Central memory CD4-positive, alpha-beta T cell (primary cell): ENCODE results near the gene PAGR1.
"Not testable (repeated sequence)": the region's sequence is repeated elsewhere in the genome, so short reads cannot be mapped to it uniquely, and the experiment has no call there.

Experiments
- DNase-seq: peaks from one replicate; pipeline ENCODE4 v3.0.0; 2022
- total RNA-seq, 3 experiments: gene quantifications; one replicate each; lab custom pipeline; 2026; lab: John Stamatoyannopoulos, UW

The PAGR1 gene
- 14.6 to 20.0 (median 17.2) reads per million in 3 experiments for total RNA-seq

DNA sequence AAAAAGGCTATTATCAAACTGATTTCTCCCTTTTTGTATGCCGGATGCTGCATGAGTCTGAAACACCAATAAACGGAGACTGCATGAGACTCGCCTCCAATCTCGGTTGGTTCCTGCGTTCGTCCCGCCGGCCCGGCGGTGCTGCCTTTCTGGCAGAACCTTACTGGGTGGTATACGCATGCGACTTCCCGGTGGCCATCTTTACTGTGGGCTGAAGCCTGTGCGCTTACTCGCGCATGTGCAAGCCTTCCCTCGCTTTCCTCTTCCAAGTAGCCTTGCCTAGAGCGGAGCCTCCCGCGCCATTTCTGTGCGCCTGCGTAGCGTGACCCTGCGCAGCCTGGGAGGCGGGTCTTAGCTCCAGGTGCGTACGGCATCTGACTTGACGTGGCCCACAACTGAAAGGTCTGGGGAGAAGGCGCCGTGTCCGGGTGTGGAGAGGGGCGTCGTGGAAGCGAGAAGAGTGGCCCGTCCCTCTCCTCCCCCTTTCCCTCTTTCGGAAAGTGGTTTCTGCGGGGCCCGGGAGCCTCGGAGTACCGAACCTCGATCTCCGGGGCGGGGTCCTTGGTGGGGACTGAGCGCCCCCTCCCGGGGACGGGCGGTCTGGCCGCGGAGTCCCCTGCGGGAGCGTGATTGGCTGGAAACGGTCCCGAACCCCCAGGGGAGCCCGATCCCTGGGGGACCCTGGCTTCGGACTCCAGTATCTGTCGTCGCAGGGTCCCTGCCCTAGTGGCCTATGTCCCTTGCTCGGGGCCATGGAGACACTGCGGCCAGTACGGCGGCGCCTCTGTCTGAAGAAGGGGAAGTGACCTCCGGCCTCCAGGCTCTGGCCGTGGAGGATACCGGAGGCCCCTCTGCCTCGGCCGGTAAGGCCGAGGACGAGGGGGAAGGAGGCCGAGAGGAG, at the start of gene PAGR1:
Gene PAGR1 (plus strand): TSS at position 360 of the 901 bp plus-strand sequence. CDS start 374 bp downstream, at position 734.
- peak; percentile 99 for DNase-seq

DNA sequence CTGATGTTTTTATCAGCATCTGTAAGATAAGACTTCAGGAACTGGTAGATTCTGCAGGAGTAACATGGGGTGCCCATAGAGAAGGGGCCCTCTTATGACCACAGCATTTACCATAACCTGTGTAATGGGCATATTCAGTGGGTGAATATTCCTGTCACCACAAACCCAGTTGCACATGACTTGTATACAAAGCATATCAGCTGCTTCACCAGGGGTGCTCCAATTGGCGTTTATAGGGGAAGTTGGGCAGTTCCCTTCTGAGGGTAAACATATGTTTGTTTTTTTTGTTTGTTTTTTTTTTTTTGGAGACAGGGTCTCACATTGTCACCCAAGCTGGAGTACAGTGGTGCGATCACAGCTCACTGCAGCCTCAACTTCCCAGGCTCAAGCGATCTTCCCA, 49.4 kb upstream of the PAGR1 start:
- no peak for DNase-seq

DNA sequence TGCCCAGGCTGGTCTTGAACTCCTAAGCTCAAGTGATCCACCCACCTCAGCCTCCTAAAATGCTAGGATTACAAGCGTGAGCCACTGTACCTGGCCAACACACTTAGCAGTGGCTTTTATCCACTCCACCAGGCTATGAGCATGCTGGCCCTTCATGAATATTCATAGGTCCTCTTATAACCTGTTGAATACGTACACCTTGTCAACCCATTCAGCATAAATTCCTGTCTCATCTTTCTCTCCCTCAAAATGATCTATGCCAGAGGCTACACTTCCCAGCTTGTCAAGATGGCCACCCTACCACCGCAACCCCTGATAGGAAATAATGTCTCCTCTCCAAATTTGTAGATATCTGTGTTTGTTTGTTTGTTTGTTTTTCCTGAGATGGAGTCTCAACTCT, 48.9 kb upstream of the PAGR1 start:
- DNase-seq = no peak

DNA sequence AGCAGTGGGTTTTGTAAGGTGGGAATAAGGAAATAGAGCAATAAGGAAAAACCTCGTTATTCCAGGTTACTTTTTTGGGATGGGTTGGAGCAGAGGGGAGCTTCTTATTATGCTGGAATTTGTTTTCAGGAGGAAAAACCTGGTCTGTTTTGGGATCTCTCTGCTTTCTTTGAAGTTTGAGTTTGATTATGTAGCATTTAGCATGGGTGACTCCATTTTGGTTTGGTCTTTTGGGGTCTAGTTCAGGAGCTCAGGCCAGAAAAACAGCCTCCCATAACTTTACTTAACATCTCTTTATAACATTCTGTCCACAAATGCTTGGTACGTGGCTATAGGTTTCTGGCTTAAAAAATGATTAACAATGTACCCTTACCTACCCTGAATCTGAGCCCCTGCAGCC, 46.4 kb upstream of the PAGR1 start:
- DNase-seq = no peak

DNA sequence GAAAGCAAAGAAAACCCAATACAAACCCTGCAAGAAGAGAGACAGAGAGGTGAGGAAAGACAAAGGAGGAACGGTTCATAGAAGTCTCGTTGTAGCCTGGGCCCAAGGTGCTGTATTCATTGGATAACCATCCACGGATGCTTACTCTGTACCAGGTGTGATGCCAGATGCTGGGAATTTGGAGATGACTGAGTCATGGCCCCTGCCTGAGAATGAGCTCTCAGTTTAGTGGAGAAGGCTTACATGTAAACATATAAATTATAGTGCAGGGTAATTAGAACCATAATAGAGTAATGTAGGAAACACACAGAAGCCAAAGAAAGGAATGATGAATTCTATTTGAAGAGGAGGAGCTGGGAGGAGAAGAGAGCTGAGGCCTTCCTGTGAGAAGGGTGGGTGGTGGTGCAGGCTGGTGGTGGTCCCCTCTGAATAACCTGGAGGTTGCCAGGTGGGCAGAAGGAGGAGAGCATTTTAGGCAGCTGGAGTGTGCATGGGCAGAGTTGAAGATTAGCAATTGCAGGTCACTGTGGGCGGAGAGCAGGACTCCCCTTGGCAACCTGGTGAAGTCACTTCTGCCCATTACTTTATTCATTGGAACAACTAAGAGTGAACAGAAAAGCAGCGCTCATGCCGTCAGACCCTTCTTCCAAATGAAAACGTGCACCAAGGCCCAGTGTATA, 45.6 kb upstream of the PAGR1 start:
- no peak for DNase-seq

GRCh38 chr16:29772330-29772729, 43.6 kb upstream of the PAGR1 start:
- DNase-seq = not testable (repeated sequence)

DNA sequence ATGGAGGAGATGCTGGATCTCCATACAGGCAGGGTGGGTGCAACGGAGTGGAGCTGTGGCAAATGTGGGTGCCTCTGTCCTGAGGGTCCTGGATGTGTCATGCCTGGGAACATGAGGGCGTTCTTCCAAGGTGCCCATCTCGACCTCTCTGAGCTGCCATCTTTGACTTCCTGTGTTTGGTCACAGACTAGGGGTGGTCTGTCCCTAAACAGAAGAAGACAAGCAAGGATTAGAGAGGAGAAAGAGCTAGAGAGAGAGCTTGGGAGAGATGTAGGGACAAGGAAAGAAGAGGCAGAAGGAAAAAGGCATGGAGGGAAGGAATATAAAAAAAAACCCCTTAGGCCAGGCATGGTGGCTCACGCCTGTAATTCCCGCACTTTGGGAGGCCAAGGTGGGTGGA, 41.2 kb upstream of the PAGR1 start:
- no peak for DNase-seq

DNA sequence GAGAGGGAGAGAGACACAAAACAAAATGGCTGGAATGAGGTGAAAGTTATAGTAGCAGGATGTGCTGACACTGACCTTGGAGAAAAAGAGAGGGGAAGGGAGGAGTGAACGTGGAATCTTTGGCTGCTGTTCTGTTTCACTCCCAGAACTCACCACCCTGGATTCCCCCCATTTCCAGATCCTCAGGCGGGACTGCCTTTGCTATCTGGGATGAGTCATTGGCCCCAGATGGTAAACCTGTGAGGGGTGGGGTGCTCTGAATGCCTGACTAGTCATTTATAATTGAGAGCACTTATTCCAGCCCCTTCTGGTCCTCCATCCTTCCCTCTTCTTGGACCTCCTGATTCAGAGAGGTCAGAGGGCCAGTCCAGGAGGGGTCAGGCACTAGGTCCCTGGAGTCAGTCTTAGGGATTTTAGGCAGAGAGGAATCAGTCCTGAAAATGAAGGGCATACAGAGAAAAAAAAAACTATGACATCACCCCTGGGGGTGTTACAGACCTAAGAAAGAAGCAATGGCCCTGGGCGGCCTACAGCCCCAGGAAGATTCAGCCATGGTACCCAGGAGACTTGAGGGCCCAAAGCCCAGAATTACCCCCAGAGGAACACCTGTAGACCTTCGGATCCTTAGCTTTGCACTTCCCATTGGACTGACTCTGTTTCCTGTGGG, 40.1 kb upstream of the PAGR1 start:
- no peak for DNase-seq

- no peak for DNase-seq
Measured at GRCh38 chr16:29777576-29778350, 38.2 kb upstream of the PAGR1 start, which contains the start of gene ZG16. ZG16 (plus strand) TSS chr16:29778256; CDS start chr16:29779267, 1,011 bp downstream.

DNA sequence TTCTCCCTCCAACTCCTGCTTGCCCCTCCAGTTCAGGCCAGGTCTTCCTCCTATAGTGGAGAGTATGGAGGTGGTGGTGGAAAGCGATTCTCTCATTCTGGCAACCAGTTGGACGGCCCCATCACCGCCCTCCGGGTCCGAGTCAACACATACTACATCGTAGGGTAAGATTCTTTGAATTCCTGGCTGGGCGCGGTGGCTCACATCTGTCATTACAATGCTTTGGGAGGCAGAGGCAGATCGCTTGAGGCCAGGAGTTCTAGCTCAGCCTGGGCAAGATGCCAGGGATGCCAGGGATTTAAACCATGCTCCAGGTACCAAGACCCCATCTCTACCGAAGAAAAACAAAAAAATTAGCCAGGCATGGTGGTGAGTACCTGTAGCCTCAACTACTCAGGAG, 36.5 kb upstream of the PAGR1 start:
- no peak for DNase-seq

DNA sequence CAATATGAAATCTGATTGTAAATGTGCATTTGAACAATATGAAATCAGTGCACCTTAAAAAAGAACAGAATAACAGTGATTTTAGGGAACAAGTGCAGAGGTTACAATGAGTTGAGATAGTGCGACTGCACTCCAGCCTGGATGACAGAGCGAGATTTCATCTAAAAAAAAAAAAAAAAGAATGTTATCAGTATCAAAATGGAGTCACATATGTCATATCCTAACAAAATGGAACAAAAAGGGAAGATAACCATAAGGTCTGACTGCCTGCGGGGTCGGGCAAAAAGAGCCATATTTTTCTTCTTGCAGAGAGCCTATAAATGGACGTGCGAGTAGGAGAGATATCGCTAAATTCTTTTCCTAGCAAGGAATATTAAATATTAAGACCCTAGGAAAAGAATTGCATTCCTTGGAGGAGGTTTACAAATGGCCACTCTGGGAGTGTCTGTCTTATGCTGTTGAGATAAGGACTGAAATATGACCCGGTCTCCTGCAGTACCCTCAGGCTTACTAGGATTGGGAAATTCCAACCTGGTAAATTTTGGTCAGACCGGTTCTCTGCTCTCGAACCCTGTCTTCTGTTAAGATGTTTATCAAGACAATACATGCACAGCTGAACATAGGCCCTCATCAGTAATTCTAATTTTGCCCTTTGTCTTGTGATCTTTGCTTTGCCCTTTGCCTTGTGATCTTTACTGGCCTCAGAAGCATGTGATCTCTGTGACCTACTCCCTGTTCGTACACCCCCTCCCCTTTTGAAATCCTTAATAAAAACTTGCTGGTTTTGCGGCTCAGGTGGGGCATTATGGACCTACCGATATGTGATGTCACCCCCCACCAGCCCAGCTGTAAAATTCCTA, 32.6 kb upstream of the PAGR1 start:
- DNase-seq = not testable (repeated sequence)

- DNase-seq = peak; percentile 37
Measured at GRCh38 chr16:29784157-29784556, 31.8 kb upstream of the PAGR1 start.

DNA sequence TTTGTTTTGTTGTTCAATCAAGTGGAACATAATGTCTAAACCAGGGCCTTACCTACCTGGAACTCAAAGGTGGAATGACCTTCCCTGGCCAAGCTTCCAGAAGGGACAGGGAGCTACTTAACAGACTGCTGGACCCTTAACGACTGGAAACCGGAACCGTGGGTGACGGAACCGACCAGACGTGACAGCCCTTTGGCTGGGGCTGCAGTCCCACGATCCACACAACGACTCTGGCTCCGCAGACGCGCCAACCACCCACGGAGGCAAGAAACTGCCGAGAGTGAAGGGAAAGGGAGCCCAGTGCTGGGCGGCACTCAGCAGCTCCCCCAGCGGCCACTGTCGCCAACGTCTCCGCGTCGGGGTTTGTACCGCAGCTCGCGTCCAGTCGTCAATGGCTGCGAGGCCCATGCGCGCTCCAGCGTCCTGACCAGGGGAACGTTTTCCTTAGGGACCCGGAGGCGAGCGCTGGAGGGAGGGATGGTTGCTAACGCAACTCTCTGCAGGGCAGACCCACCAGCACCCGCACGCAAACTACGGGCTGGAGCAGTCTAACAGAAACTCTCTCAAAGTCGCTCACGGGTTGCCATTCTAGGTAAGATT, 31.0 kb upstream of the PAGR1 start:
- peak; percentile 65 for DNase-seq

DNA sequence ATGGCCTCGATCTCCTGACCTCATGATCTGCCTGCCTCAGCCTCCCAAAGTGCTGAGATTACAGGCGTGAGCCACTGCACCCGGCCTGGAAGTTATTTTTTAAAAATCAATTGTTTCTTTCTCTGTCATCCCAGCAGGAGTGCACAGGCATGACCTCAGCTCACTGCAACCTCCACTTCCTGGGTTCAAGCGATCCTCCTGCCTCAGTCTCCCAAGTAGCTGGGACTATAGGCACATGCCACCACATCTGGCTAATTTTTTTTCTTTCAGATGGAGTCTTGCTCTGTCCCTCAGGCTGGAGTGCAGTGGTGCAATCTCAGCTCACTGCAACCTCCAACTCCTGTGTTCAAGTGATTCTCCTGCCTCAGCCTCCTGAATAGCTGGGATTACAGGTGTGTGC, 28.8 kb upstream of the PAGR1 start:
- DNase-seq = not testable (repeated sequence)

- no peak for DNase-seq
Measured at GRCh38 chr16:29789775-29790182, 26.2 kb upstream of the PAGR1 start.

- peak; percentile 100 for DNase-seq
Measured at GRCh38 chr16:29790183-29790948, 25.6 kb upstream of the PAGR1 start, which contains the start of gene KIF22. KIF22 (plus strand) TSS chr16:29790751; CDS start chr16:29790760, 9 bp downstream.

GRCh38 chr16:29790949-29791844, 24.8 kb upstream of the PAGR1 start:
- no peak for DNase-seq

- no peak for DNase-seq
Measured at GRCh38 chr16:29791845-29792807, 23.8 kb upstream of the PAGR1 start.
